IPS-11a (cell line): Measurements from ENCODE around the gene RAB3A.

ENCODE experiments used
- H3K4me3 ChIP-seq: one replicate; pipeline ENCODE4 v1.5.1; 2013; ENCODE audit warnings: low read depth, low read length, control low read depth

RAB3A gene

GRCh38 chr19:18203863-18204393 lies at the start of gene RAB3A:
TSS of gene RAB3A (minus strand) at chr19:18204042. CDS start at chr19:18202740, 1,302 bp downstream.
- peak within 1 kb of the TSS; percentile 75 for H3K4me3 ChIP-seq

GRCh38 chr19:18253130-18253529 lies 49.3 kb upstream of the RAB3A start:
- H3K4me3 ChIP-seq = no peak overlapping the region

GRCh38 chr19:18252370-18252717 lies 48.5 kb upstream of the RAB3A start:
- H3K4me3 ChIP-seq = no peak overlapping the region

GRCh38 chr19:18251587-18252369 lies 47.9 kb upstream of the RAB3A start:
- H3K4me3 ChIP-seq = no peak overlapping the region

GRCh38 chr19:18249834-18250233 lies 46.0 kb upstream of the RAB3A start:
- H3K4me3 ChIP-seq = no peak overlapping the region

- H3K4me3 ChIP-seq = no peak overlapping the region
These were observed 41.5 kb upstream of the RAB3A start for GRCh38 chr19:18245297-18245696.

DNA sequence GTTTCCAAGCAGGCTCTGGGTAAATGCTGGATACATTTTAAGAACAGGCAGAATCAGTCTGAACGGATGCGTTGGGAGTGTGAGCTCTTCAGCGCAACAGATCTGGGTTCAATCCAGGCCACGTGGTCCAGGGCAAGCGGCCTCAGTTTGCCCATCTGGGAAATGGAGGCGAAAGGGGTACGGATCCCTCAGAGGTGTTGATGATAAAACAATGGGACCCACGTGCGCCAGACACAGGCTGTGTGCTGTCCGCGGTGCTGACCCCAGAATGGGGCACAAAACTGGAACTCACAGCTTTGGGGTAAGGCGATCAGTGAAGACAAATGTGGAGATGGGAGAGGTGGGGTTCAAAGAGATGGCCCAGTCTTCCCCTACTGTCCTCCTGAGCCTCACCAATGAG lies 35.5 kb upstream of the RAB3A start:
- no peak overlapping the region for H3K4me3 ChIP-seq

GRCh38 chr19:18234194-18234593 lies 30.4 kb upstream of the RAB3A start:
- no peak overlapping the region for H3K4me3 ChIP-seq

GRCh38 chr19:18233224-18233825 lies 29.5 kb upstream of the RAB3A start:
- no peak overlapping the region for H3K4me3 ChIP-seq

DNA sequence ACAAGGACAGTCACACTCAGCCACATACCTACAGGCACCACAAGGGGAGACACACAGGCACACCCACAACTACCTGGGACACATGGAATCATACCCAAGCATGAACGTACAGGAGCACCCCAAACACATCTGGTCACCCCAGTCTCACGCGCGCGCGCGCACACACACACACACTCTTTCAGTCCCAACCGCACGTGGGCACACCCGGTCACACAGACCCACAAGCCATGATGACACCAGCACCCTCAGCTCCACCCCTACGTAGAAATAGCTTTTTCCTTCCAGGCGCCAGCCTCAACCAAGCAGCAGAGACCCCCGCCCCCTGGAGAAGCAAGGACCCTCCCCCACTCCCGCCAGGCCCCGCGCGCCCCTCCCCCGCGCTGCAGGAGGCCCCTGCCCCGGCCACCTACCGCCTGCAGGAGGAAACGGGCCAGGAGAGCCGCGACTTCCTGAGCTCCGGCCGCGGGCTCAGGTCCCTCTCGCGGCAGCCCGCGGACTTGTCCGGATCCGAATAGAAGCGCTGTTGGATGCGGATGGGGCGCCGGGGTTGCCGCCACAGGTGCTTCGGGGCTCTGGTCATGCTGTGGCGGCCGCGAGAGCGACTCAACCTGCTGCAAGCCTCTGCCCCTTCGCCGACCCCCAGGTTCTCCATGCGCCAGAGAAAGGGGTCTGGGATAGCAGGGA lies 28.8 kb upstream of the RAB3A start:
- H3K4me3 ChIP-seq = peak overlapping the region; percentile 54

DNA sequence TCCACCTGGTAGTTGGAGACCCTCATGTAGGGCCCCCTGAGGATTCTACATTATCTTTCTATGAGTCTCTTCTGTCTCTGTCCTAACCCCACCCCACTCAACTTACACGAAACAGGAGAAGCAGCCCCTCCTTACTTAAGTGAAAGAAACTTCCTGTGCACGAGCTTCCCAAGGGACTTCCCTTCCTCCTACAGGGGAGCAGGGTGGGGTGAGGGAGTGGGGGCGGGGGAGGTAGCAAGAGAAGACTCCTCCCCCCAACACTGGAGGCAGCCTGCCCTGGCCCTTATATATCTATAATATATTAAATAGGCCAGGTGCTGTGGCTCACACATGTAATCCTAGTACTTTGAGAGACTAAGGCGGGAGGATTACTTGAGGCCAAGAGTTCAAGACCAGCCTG lies 27.9 kb upstream of the RAB3A start:
- H3K4me3 ChIP-seq = no peak overlapping the region

GRCh38 chr19:18230941-18231734 lies 27.3 kb upstream of the RAB3A start:
- H3K4me3 ChIP-seq = no peak overlapping the region

DNA sequence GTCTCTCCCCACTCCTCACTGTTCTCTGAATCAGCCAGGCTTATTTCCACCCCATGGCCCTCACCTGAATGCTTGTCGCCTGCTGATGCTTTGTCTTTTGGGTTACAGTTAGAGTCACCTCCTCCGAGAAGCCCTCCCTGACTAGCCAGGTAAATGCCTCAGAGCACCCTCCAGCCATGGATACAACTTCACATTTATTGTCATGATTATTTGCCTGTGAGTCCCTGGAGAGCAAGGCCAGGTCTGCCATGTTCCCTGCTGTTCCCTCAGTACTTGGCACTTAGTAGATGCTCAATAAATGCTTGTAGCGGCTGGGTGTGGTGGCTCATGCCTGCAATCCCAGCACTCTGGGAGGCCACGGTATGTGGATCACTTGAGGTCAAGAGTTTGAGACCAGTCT lies 26.1 kb upstream of the RAB3A start:
- no peak overlapping the region for H3K4me3 ChIP-seq

GRCh38 chr19:18229474-18229873 lies 25.6 kb upstream of the RAB3A start:
- H3K4me3 ChIP-seq = no peak overlapping the region

- no peak overlapping the region for H3K4me3 ChIP-seq
These were observed 24.0 kb upstream of the RAB3A start for GRCh38 chr19:18227781-18228271.

GRCh38 chr19:18226956-18227780 lies 23.3 kb upstream of the RAB3A start:
- H3K4me3 ChIP-seq = no peak overlapping the region

- H3K4me3 ChIP-seq = peak within 1 kb of the TSS; percentile 13
These were observed 22.0 kb upstream of the RAB3A start, which contains the start of gene PDE4C for GRCh38 chr19:18225702-18226468. TSS of gene PDE4C (minus strand) at chr19:18226438. CDS start at chr19:18226415, 23 bp downstream.

GRCh38 chr19:18225355-18225701 lies 21.5 kb upstream of the RAB3A start:
- H3K4me3 ChIP-seq = peak overlapping the region; percentile 13
